GM18951 (cell line): Measurements from ENCODE around the gene NBPF19.
"Not testable (repeated sequence)": the region's sequence is repeated elsewhere in the genome, so short reads cannot be mapped to it uniquely, and the experiment has no call there.

Source experiments
- in situ Hi-C: fragments of 300-500 bp; cut with MboI; formaldehyde crosslinking; loops from one replicate; pipeline ENCODE4 v1.12.0; 2022; ENCODE audit warnings: low sequenced_read_pairs, mixed read lengths, inconsistent platforms; ENCODE audit not compliant: unreplicated experiment

Gene NBPF19

GRCh38 chr1:149474745-149475144 lies at the start of gene NBPF19:
TSS of gene NBPF19 (plus strand) at chr1:149475045. CDS start at chr1:149475933, 888 bp downstream.
- in situ Hi-C loops = not testable (repeated sequence)

- in situ Hi-C loops = not testable (repeated sequence)
Observed at GRCh38 chr1:149428317-149428716, 46.5 kb upstream of the NBPF19 start.

GRCh38 chr1:149445451-149445850 lies 29.4 kb upstream of the NBPF19 start:
- in situ Hi-C loops = not testable (repeated sequence)

- in situ Hi-C loops = not testable (repeated sequence)
Observed at GRCh38 chr1:149452196-149452595, 22.6 kb upstream of the NBPF19 start.

GRCh38 chr1:149452652-149453051 lies 22.2 kb upstream of the NBPF19 start:
- in situ Hi-C loops = not testable (repeated sequence)

- in situ Hi-C loops = not testable (repeated sequence)
Observed at GRCh38 chr1:149558350-149558825, 83.5 kb downstream of the NBPF19 start.

- in situ Hi-C loops = not testable (repeated sequence)
Observed at GRCh38 chr1:149561806-149562205, 87.0 kb downstream of the NBPF19 start.

- in situ Hi-C loops = not testable (repeated sequence)
Observed at GRCh38 chr1:149565485-149565884, 90.6 kb downstream of the NBPF19 start.

GRCh38 chr1:149572763-149573162 lies 97.9 kb downstream of the NBPF19 start:
- in situ Hi-C loops = not testable (repeated sequence)

GRCh38 chr1:149585592-149585991 lies 110.7 kb downstream of the NBPF19 start:
- in situ Hi-C loops = not testable (repeated sequence)
